H9 (cell line): ENCODE results near the gene AKAP1. TPM values are rescaled to one million over a fixed set of nuclear protein-coding genes. Genes with fewer than 3 reads are reported as not detected.

Source experiments
- DNase-seq: peaks from one replicate; pipeline ENCODE4 v3.0.0-alpha.2; 2017
- H2AFZ ChIP-seq: one replicate; pipeline ENCODE4 v1.6.1; 2013; ENCODE audit warnings: mild to moderate bottlenecking, low read length, control low read depth, moderate library complexity
- H2AK5ac ChIP-seq: 2 replicates; pipeline ENCODE4 v1.6.1; 2013; ENCODE audit warnings: low read length, control low read depth, mixed read lengths; ENCODE audit not compliant: insufficient read length
- H2BK120ac ChIP-seq: one replicate; pipeline ENCODE4 v1.6.1; 2013; ENCODE audit warnings: low read depth, mild to moderate bottlenecking, low read length, control low read depth, inconsistent platforms; ENCODE audit not compliant: poor library complexity, severe bottlenecking
- H2BK12ac ChIP-seq: 2 replicates; pipeline ENCODE4 v1.6.1; 2013; ENCODE audit warnings: low read length, control low read depth, mixed read lengths, low read depth; ENCODE audit not compliant: insufficient read length
- H2BK15ac ChIP-seq: 2 replicates; pipeline ENCODE4 v1.6.1; 2013; ENCODE audit warnings: low read depth, low read length, control low read depth
- H2BK20ac ChIP-seq: one replicate; pipeline ENCODE4 v1.6.1; 2013; ENCODE audit warnings: low read depth, mild to moderate bottlenecking, low read length, control low read depth, inconsistent platforms; ENCODE audit not compliant: poor library complexity, severe bottlenecking
- H2BK5ac ChIP-seq: 2 replicates; pipeline ENCODE4 v1.6.1; 2013; ENCODE audit warnings: low read length, control low read depth, mixed read lengths; ENCODE audit not compliant: insufficient read length
- H3K14ac ChIP-seq: 2 replicates; pipeline ENCODE4 v1.6.1; 2013; ENCODE audit warnings: low read length, control low read depth; ENCODE audit not compliant: insufficient read depth
- H3K18ac ChIP-seq: 2 replicates; pipeline ENCODE4 v1.6.1; 2013; ENCODE audit warnings: low read depth, mild to moderate bottlenecking, mixed read lengths, low read length, control low read depth; ENCODE audit not compliant: insufficient read length
- H3K23ac ChIP-seq: 2 replicates; pipeline ENCODE4 v1.6.1; 2013; ENCODE audit warnings: low read length, control low read depth, mixed read lengths, low read depth; ENCODE audit not compliant: insufficient read length
- H3K23me2 ChIP-seq: 2 replicates; pipeline ENCODE4 v1.6.1; 2013; ENCODE audit warnings: low read depth, mild to moderate bottlenecking, mixed read lengths, low read length, control low read depth; ENCODE audit not compliant: insufficient read length, poor library complexity, severe bottlenecking
- H3K27ac ChIP-seq: 2 replicates; pipeline ENCODE4 v1.5.1; 2013; ENCODE audit warnings: low read length, control low read depth, mixed read lengths, low read depth; ENCODE audit not compliant: insufficient read length
- H3K27me3 ChIP-seq: 2 replicates; pipeline ENCODE4 v1.6.1; 2013; ENCODE audit warnings: low read length, control low read depth, inconsistent platforms; ENCODE audit not compliant: insufficient read depth
- H3K4ac ChIP-seq: 2 replicates; pipeline ENCODE4 v1.6.1; 2013; ENCODE audit warnings: low read depth, mild to moderate bottlenecking, control low read depth, inconsistent platforms, low read length, moderate library complexity
- H3K4me1 ChIP-seq: 2 replicates; pipeline ENCODE4 v1.6.1; 2013; ENCODE audit warnings: low read length, control low read depth, inconsistent platforms; ENCODE audit not compliant: insufficient read depth
- H3K4me2 ChIP-seq: 2 replicates; pipeline ENCODE4 v1.6.1; 2013; ENCODE audit warnings: low read length, control low read depth, mixed read lengths; ENCODE audit not compliant: insufficient read length, insufficient read depth
- H3K56ac ChIP-seq: 2 replicates; pipeline ENCODE4 v1.6.1; 2013; ENCODE audit warnings: low read depth, mild to moderate bottlenecking, mixed read lengths, low read length, control low read depth; ENCODE audit not compliant: insufficient read length
- H3K79me1 ChIP-seq: 2 replicates; pipeline ENCODE4 v1.6.1; 2013; ENCODE audit warnings: low read depth, mild to moderate bottlenecking, moderate library complexity, low read length, control low read depth, inconsistent platforms; ENCODE audit not compliant: insufficient read depth, poor library complexity, severe bottlenecking
- H3K79me2 ChIP-seq: 2 replicates; pipeline ENCODE4 v1.6.1; 2013; ENCODE audit warnings: low read length, control low read depth, inconsistent platforms; ENCODE audit not compliant: insufficient read depth
- H3K9ac ChIP-seq: 2 replicates; pipeline ENCODE4 v1.6.1; 2013; ENCODE audit warnings: low read length, control low read depth, mixed read lengths; ENCODE audit not compliant: insufficient read length; ENCODE audit errors: extremely low read depth
- H3K9me3 ChIP-seq: one replicate; pipeline ENCODE4 v1.6.1; 2013; ENCODE audit warnings: low read depth, low read length, inconsistent platforms; ENCODE audit not compliant: control insufficient read depth
- H3T11ph ChIP-seq: one replicate; pipeline ENCODE4 v1.6.1; 2013; ENCODE audit warnings: mild to moderate bottlenecking, low read length, control low read depth, inconsistent platforms
- H4K20me1 ChIP-seq: one replicate; pipeline ENCODE4 v1.6.1; 2013; ENCODE audit not compliant: control insufficient read depth, insufficient read length, insufficient read depth
- H4K5ac ChIP-seq: 2 replicates; pipeline ENCODE4 v1.6.1; 2013; ENCODE audit warnings: low read depth, mild to moderate bottlenecking, mixed read lengths, low read length, control low read depth; ENCODE audit not compliant: insufficient read length
- H4K8ac ChIP-seq: replicated peaks from 2 replicates; pipeline ENCODE4 v1.6.1; 2013; ENCODE audit warnings: low read length, control low read depth, mixed read lengths, low read depth; ENCODE audit not compliant: insufficient read length
- H4K91ac ChIP-seq: 2 replicates; pipeline ENCODE4 v1.6.1; 2013; ENCODE audit warnings: low read depth, mild to moderate bottlenecking, moderate library complexity, mixed read lengths, low read length, control low read depth; ENCODE audit not compliant: insufficient read length
- H3K27ac Mint-ChIP-seq, 3 experiments: 2 replicates in 2 of 3; 3 replicates in 1 of 3; pipeline ENCODE4 v1.8.0; 2020 to 2021; ENCODE audit warnings: mixed read lengths in 3 of 3, mild to moderate bottlenecking in 1 of 3, moderate library complexity in 1 of 3
- H3K27me3 Mint-ChIP-seq: 2 replicates; pipeline ENCODE4 v1.8.0; 2021; ENCODE audit warnings: low read depth, mild to moderate bottlenecking, moderate library complexity, mixed read lengths
- H3K36me3 Mint-ChIP-seq, 3 experiments: 2 replicates in 2 of 3; 3 replicates in 1 of 3; pipeline ENCODE4 v1.8.0; 2020 to 2021; ENCODE audit warnings: low read depth in 3 of 3, mixed read lengths in 3 of 3; ENCODE audit not compliant: insufficient read depth in 1 of 3
- H3K4me1 Mint-ChIP-seq, 2 experiments: 2 replicates each; pipeline ENCODE4 v1.8.0; 2020; ENCODE audit warnings: mixed read lengths in 2 of 2
- H3K4me3 Mint-ChIP-seq, 2 experiments: 2 replicates in 1 of 2; 3 replicates in 1 of 2; pipeline ENCODE4 v1.8.0; 2020 to 2021; ENCODE audit warnings: mild to moderate bottlenecking in 2 of 2, mixed read lengths in 2 of 2, moderate library complexity in 1 of 2
- H3K9me3 Mint-ChIP-seq, 2 experiments: 2 replicates in 1 of 2; 3 replicates in 1 of 2; pipeline ENCODE4 v1.8.0; 2020; ENCODE audit warnings: mild to moderate bottlenecking in 2 of 2, mixed read lengths in 2 of 2, moderate library complexity in 1 of 2
- WGBS: extraction: QIAGEN DNeasy Blood & Tissue Kit; methylation state at CpG from one replicate; pipeline ENCODE4 v1.1.7; 2013; ENCODE audit warnings: missing lambda C conversion rate, low lambda C conversion rate, mixed read lengths; ENCODE audit not compliant: insufficient read length; ENCODE audit errors: extremely low coverage; 5-methylcytosine and 5-hydroxymethylcytosine counted together
- total RNA-seq: library from RNA; stranded (reverse); gene quantifications from 2 replicates; pipeline ENCODE4 v1.2.1, GENCODE V29; 2021
- TF ChIP-seq, protein P1 (sequence below): fragments of 200-600 bp; sonication (generic); conservative IDR thresholded peaks from 3 replicates; pipeline ENCODE4 v1.8.0; 2021; ENCODE audit warnings: antibody characterized with exemption, mild to moderate bottlenecking

Gene AKAP1
- total RNA-seq, 1 experiment from 2014 or later, result 61.2 TPM

DNA sequence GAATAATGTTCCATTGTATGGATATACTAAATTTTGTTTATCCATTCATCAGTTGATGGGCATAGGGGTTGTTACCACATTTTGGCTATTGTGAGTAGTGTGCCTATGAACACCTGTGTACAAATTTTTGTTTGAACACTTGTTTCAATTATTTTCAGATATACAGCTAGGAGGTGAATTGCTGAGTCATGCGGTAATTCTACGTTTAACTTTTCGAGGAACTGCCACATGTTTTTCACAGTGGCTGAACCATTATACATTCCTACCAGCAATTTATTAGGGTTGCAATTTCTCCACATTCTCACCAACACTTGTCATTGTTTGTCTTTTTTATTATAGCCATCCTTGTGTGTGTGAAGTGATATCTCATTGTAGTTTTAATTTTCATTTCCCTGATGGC is 75.6 kb downstream of the AKAP1 start:
- WGBS, result no CpG with 5 or more reads among the region's 3 CpGs

More for the DNA sequence above, 75.6 kb downstream of the AKAP1 start:
- no peak overlapping the region for H3K4me3 Mint-ChIP-seq
- Histone ChIP-seq H3K79me2 (no peaks in the 10 kb centered on the region), H2BK120ac (no peak overlapping the region), H2AFZ (no peak overlapping the region), H2BK12ac (no peak overlapping the region), H3K18ac (no peak overlapping the region), H3K23me2 (no peaks in the 10 kb centered on the region), H3K23ac (no peak overlapping the region), H3K9me3 (no peaks in the 10 kb centered on the region), H3K27ac (no peak overlapping the region), H2BK20ac (no peak overlapping the region), H4K5ac (no peak overlapping the region), H3K4me1 (no peaks in the 10 kb centered on the region), H3K79me1 (no peaks in the 10 kb centered on the region), H3K27me3 (no peaks in the 10 kb centered on the region), H3K4ac (no peak overlapping the region), H3K56ac (no peak overlapping the region), H3K14ac (no peak overlapping the region), H3K9ac (no peak overlapping the region), H2BK5ac (no peak overlapping the region), H4K8ac (no peak overlapping the region), H3T11ph (no peak overlapping the region), H3K4me2 (no peak overlapping the region), H2BK15ac (no peak overlapping the region), H4K20me1 (no peaks in the 10 kb centered on the region), H2AK5ac (no peak overlapping the region), H4K91ac (no peak overlapping the region)
- no peaks in the 10 kb centered on the region; the same call in none of the 2 replicates for H3K27me3 Mint-ChIP-seq
- no peak for DNase-seq
- TF ChIP-seq, protein P1, sequence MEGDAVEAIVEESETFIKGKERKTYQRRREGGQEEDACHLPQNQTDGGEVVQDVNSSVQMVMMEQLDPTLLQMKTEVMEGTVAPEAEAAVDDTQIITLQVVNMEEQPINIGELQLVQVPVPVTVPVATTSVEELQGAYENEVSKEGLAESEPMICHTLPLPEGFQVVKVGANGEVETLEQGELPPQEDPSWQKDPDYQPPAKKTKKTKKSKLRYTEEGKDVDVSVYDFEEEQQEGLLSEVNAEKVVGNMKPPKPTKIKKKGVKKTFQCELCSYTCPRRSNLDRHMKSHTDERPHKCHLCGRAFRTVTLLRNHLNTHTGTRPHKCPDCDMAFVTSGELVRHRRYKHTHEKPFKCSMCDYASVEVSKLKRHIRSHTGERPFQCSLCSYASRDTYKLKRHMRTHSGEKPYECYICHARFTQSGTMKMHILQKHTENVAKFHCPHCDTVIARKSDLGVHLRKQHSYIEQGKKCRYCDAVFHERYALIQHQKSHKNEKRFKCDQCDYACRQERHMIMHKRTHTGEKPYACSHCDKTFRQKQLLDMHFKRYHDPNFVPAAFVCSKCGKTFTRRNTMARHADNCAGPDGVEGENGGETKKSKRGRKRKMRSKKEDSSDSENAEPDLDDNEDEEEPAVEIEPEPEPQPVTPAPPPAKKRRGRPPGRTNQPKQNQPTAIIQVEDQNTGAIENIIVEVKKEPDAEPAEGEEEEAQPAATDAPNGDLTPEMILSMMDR, result no peak
- no peak overlapping the region for H3K27ac Mint-ChIP-seq
- peaks cover 8 to 9% of the 10 kb centered on the region in 2 experiments; a peak in 2 of 4 replicates for H3K4me1 Mint-ChIP-seq
- peaks cover 3 to 12% of the 10 kb centered on the region in 2 experiments; a peak in 4 of 5 replicates for H3K9me3 Mint-ChIP-seq
- peaks cover 0 to 4% (median 0%) of the 10 kb centered on the region in 3 experiments; a peak in 2 of 7 replicates for H3K36me3 Mint-ChIP-seq
